GM23338 (cell line): Measurements from ENCODE around the gene LIMA1. TPM values are rescaled to one million over a fixed set of nuclear protein-coding genes. Genes with fewer than 3 reads are reported as not detected.

ENCODE experiments used
- ATAC-seq: fragments of 200-7000 bp; cut with Tn5 transposase; 3 replicates; pipeline ENCODE4 v1.9.1; 2020
- DNase-seq: peaks from one replicate; pipeline ENCODE4 v3.0.0-alpha.2; 2015; ENCODE audit warnings: low spot score
- H2AFZ ChIP-seq: fragments of 200-600 bp; sonication (generic); 2 replicates; pipeline ENCODE4 v1.8.0; 2016; ENCODE audit warnings: antibody characterized with exemption, mild to moderate bottlenecking, moderate library complexity
- H3F3A ChIP-seq: fragments of 200-600 bp; sonication (generic); replicated peaks from 2 replicates; pipeline ENCODE4 v1.8.0; 2017; ENCODE audit warnings: antibody characterized with exemption, mixed run types, low read depth
- H3K27ac ChIP-seq: fragments of 200-600 bp; sonication (generic); 2 replicates; pipeline ENCODE4 v1.6.1; 2016; ENCODE audit warnings: low read depth
- H3K27me3 ChIP-seq: fragments of 200-600 bp; sonication (generic); 2 replicates; pipeline ENCODE4 v1.8.0; 2016; ENCODE audit warnings: mild to moderate bottlenecking, mixed run types, moderate library complexity; ENCODE audit not compliant: insufficient read depth
- H3K36me3 ChIP-seq: fragments of 200-600 bp; sonication (generic); 2 replicates; pipeline ENCODE4 v1.8.0; 2016; ENCODE audit warnings: mild to moderate bottlenecking; ENCODE audit not compliant: insufficient read depth
- H3K4me1 ChIP-seq: fragments of 200-600 bp; sonication (generic); 2 replicates; pipeline ENCODE4 v1.8.0; 2016; ENCODE audit warnings: mild to moderate bottlenecking, moderate library complexity; ENCODE audit not compliant: insufficient read depth
- H3K4me2 ChIP-seq: fragments of 200-600 bp; sonication (generic); 2 replicates; pipeline ENCODE4 v1.7.1; 2017; ENCODE audit warnings: mixed run types
- H3K4me3 ChIP-seq: fragments of 200-600 bp; sonication (generic); 2 replicates; pipeline ENCODE4 v1.6.1; 2016; ENCODE audit warnings: mixed run types
- H3K79me2 ChIP-seq: fragments of 200-600 bp; sonication (generic); replicated peaks from 2 replicates; pipeline ENCODE4 v1.8.0; 2017; ENCODE audit warnings: mild to moderate bottlenecking; ENCODE audit not compliant: insufficient read depth
- H3K9me2 ChIP-seq: fragments of 200-600 bp; sonication (generic); 2 replicates; pipeline ENCODE4 v1.8.0; 2017; ENCODE audit not compliant: insufficient read depth
- H4K20me1 ChIP-seq: fragments of 200-600 bp; sonication (generic); replicated peaks from 2 replicates; pipeline ENCODE4 v1.8.0; 2017; ENCODE audit warnings: mild to moderate bottlenecking; ENCODE audit not compliant: insufficient read depth
- H3K27ac Mint-ChIP-seq: 2 replicates; pipeline ENCODE4 v1.8.0; 2020; ENCODE audit warnings: inconsistent platforms, mild to moderate bottlenecking, moderate library complexity, mixed read lengths
- H3K27me3 Mint-ChIP-seq: 3 replicates; pipeline ENCODE4 v1.8.0; 2022; ENCODE audit warnings: low read depth, mild to moderate bottlenecking, moderate library complexity, mixed read lengths, inconsistent platforms; ENCODE audit not compliant: insufficient read depth, poor library complexity
- H3K36me3 Mint-ChIP-seq: 3 replicates; pipeline ENCODE4 v1.8.0; 2021; ENCODE audit warnings: low read depth, mild to moderate bottlenecking, inconsistent platforms, moderate library complexity, mixed read lengths
- H3K4me1 Mint-ChIP-seq: 3 replicates; pipeline ENCODE4 v1.8.0; 2020; ENCODE audit warnings: mild to moderate bottlenecking, inconsistent platforms, mixed read lengths
- H3K4me3 Mint-ChIP-seq: 3 replicates; pipeline ENCODE4 v1.8.0; 2021; ENCODE audit warnings: moderate library complexity, mild to moderate bottlenecking, inconsistent platforms, mixed read lengths
- H3K9me3 Mint-ChIP-seq: 3 replicates; pipeline ENCODE4 v1.8.0; 2020; ENCODE audit warnings: moderate library complexity, mild to moderate bottlenecking, inconsistent platforms, mixed read lengths
- CREB1 ChIP-seq: fragments of 250-450 bp; sonication (Bioruptor Pico); IDR thresholded peaks from 2 replicates; pipeline ENCODE4 v1.5.0; 2020; ENCODE audit warnings: low read depth, mild to moderate bottlenecking, moderate library complexity
- CTCF ChIP-seq, 2 experiments: fragments of 200-600 bp in 1 of 2; sonication (generic) in 1 of 2; conservative IDR thresholded peaks; 2 replicates each; pipeline versions ENCODE4 v1.5.1 to v1.6.1; 2016 to 2017; ENCODE audit warnings: antibody characterized with exemption in 2 of 2, low read depth in 2 of 2, mild to moderate bottlenecking in 2 of 2, moderate library complexity in 1 of 2
- ETS1 ChIP-seq: IDR thresholded peaks from 2 replicates; pipeline ENCODE4 v1.6.1; 2016; ENCODE audit warnings: antibody characterized with exemption
- EZH2 ChIP-seq: fragments of 200-600 bp; sonication (generic); IDR thresholded peaks from one replicate; pipeline ENCODE4 v1.8.0; 2017; ENCODE audit warnings: antibody characterized with exemption, mild to moderate bottlenecking, low read depth; ENCODE audit not compliant: unreplicated experiment
- EZH2phosphoT487 ChIP-seq: fragments of 200-600 bp; sonication (generic); IDR thresholded peaks from one replicate; pipeline ENCODE4 v1.8.1; 2018; ENCODE audit warnings: antibody characterized with exemption; ENCODE audit not compliant: unreplicated experiment
- JUNB ChIP-seq: IDR thresholded peaks from one replicate; pipeline ENCODE4 v1.6.1; 2016; ENCODE audit warnings: antibody characterized with exemption; ENCODE audit not compliant: unreplicated experiment
- NANOG ChIP-seq: IDR thresholded peaks from 2 replicates; pipeline ENCODE4 v1.6.1; 2016; ENCODE audit warnings: antibody characterized with exemption, borderline replicate concordance
- POLR2AphosphoS5 ChIP-seq: IDR thresholded peaks from 2 replicates; pipeline ENCODE4 v1.6.1; 2016; ENCODE audit warnings: antibody characterized with exemption, low read depth
- REST ChIP-seq: IDR thresholded peaks from one replicate; pipeline ENCODE4 v1.6.1; 2018; ENCODE audit warnings: antibody characterized with exemption; ENCODE audit not compliant: unreplicated experiment
- STAT1 ChIP-seq: IDR thresholded peaks from one replicate; pipeline ENCODE4 v1.6.1; 2016; ENCODE audit warnings: antibody characterized with exemption; ENCODE audit not compliant: unreplicated experiment
- ZNF114 ChIP-seq: fragments of 250-450 bp; sonication (Bioruptor Pico); IDR thresholded peaks from 2 replicates; pipeline ENCODE4 v1.5.0; 2020; ENCODE audit warnings: mild to moderate bottlenecking, moderate library complexity
- ZNF331 ChIP-seq: fragments of 250-450 bp; sonication (Bioruptor Pico); IDR thresholded peaks from 2 replicates; pipeline ENCODE4 v1.5.0; 2020; ENCODE audit warnings: low read depth, mild to moderate bottlenecking, moderate library complexity
- ZNF462 ChIP-seq: fragments of 250-450 bp; sonication (Bioruptor Pico); IDR thresholded peaks from 2 replicates; pipeline ENCODE4 v1.5.0; 2020; ENCODE audit warnings: mild to moderate bottlenecking, moderate library complexity
- polyA plus RNA-seq: library from polyadenylated mRNA; unstranded; fragments of >200 nt; fragmentation: Nextera tagmentation; extraction: Ambion mirVana; gene quantifications from 2 replicates; pipeline ENCODE4 v1.2.1, GENCODE V29; 2016
- total RNA-seq: library from RNA; depleted of rRNA; stranded (reverse); fragments of >200 nt; shearing (Covaris generic); gene quantifications from 2 replicates; pipeline ENCODE4 v1.2.3, GENCODE V29; 2014

Gene LIMA1
- total and polyA plus RNA-seq, 2 experiments from 2014 or later, result 27.7 to 29.6 TPM

- H3K36me3 ChIP-seq, result no peaks in the 10 kb centered on the region
- H3K4me3 ChIP-seq, result no peak overlapping the region
- H4K20me1 ChIP-seq, result no peaks in the 10 kb centered on the region
- no peaks in the 10 kb centered on the region for H3K79me2 ChIP-seq
- Mint-ChIP-seq H3K4me3 (no peak overlapping the region), H3K27me3 (no peaks in the 10 kb centered on the region), H3K4me1 (peaks cover 5% of the 10 kb centered on the region; the same call in 2 of the 3 replicates), H3K9me3 (no peaks in the 10 kb centered on the region), H3K36me3 (no peaks in the 10 kb centered on the region), H3K27ac (no peak overlapping the region)
- H3F3A ChIP-seq, result no peaks in the 10 kb centered on the region
- H3K9me2 ChIP-seq, result no peaks in the 10 kb centered on the region
- H2AFZ ChIP-seq, result no peak overlapping the region
- H3K4me1 ChIP-seq, result no peaks in the 10 kb centered on the region
- H3K27ac ChIP-seq, result no peak overlapping the region
- no peaks in the 10 kb centered on the region for H3K27me3 ChIP-seq
- no peak overlapping the region for H3K4me2 ChIP-seq
- no peak for ATAC-seq
- TF ChIP-seq EZH2phosphoT487, result no peak
- no peak for TF ChIP-seq POLR2AphosphoS5
- no peak for TF ChIP-seq ETS1
- TF ChIP-seq JUNB, result no peak
- no peak for TF ChIP-seq STAT1
- TF ChIP-seq REST, result no peak
- TF ChIP-seq CREB1 (CRISPR knock-in tag), result no peak
- TF ChIP-seq CTCF (conservative IDR thresholded peaks at IDR 0.05; ENCODE audit: low read depth in 2 of 2), result no peak
- no peak for TF ChIP-seq ZNF114 (CRISPR knock-in tag)
- TF ChIP-seq EZH2, result no peak
- no peak for TF ChIP-seq ZNF331 (CRISPR knock-in tag)
- TF ChIP-seq NANOG, result no peak
- no peak for TF ChIP-seq ZNF462 (CRISPR knock-in tag)
- DNase-seq, result no peak
Measured at GRCh38 chr12:50251619-50252252, 31.6 kb downstream of the LIMA1 start.
